ENCODE data around the gene ZNF280C.

Gene ZNF280C

GRCh38 chrX:130174045-130174704 lies 94.5 kb downstream of the ZNF280C start:
- no peak for DNase-seq

- DNase-seq: no peak
Observed at GRCh38 chrX:130173190-130173895, 95.4 kb downstream of the ZNF280C start.

GRCh38 chrX:130172127-130172845 lies 96.4 kb downstream of the ZNF280C start:
- DNase-seq: no peak

- DNase-seq: no peak
Observed at GRCh38 chrX:130171446-130172126, 97.1 kb downstream of the ZNF280C start, which contains the start of gene RAB33A. Gene RAB33A, plus strand, starts transcription at chrX:130171962. Its CDS starts 101 bp downstream, at chrX:130172063.

GRCh38 chrX:130170752-130171445 lies 97.8 kb downstream of the ZNF280C start:
- DNase-seq: peak; percentile 39

- no peak for DNase-seq
Observed at GRCh38 chrX:130167040-130167439, 101.7 kb downstream of the ZNF280C start.

- DNase-seq: no peak
Observed at GRCh38 chrX:130166503-130166777, 102.3 kb downstream of the ZNF280C start.

GRCh38 chrX:130165703-130166502 lies 102.8 kb downstream of the ZNF280C start, which contains the start of gene AIFM1:
Gene AIFM1, minus strand, starts transcription at chrX:130165841. Its CDS starts 185 bp downstream, at chrX:130165656.
- peak; percentile 70 for DNase-seq

- DNase-seq: no peak
Observed at GRCh38 chrX:130165181-130165702, 103.5 kb downstream of the ZNF280C start.

GRCh38 chrX:130163398-130163797 lies 105.3 kb downstream of the ZNF280C start:
- no peak for DNase-seq

GRCh38 chrX:130162094-130162735 lies 106.5 kb downstream of the ZNF280C start:
- no peak for DNase-seq

GRCh38 chrX:130159776-130160175 lies 108.9 kb downstream of the ZNF280C start:
- DNase-seq: no peak

- no peak for DNase-seq
Observed at GRCh38 chrX:130158311-130158710, 110.4 kb downstream of the ZNF280C start.

- DNase-seq: no peak
Observed at GRCh38 chrX:130155564-130155963, 113.1 kb downstream of the ZNF280C start.
